SK-N-SH (cell line): Measurements from ENCODE around the gene MTRF1.

Experiments used
- CTCF ChIP-seq: fragments of 200-600 bp; sonication (generic); IDR thresholded peaks from 2 replicates; pipeline ENCODE4 v1.6.1; 2017; ENCODE audit warnings: antibody characterized with exemption, mild to moderate bottlenecking, moderate library complexity
- ELF1 ChIP-seq: IDR thresholded peaks from 2 replicates; pipeline ENCODE4 v1.4.0; 2012
- EP300 ChIP-seq, 2 experiments: IDR thresholded peaks; 2 replicates each; pipeline versions ENCODE4 v1.4.0 to v1.6.1; 2012; ENCODE audit warnings: borderline replicate concordance in 1 of 2, low read depth in 1 of 2, low read length in 1 of 2
- POLR2AphosphoS5 ChIP-seq: IDR thresholded peaks from 2 replicates; pipeline ENCODE4 v1.6.1; 2012; ENCODE audit warnings: low read depth, low read length
- RAD21 ChIP-seq: IDR thresholded peaks from 2 replicates; pipeline ENCODE4 v1.6.1; 2012; ENCODE audit warnings: mild to moderate bottlenecking, low read length
- SMC3 ChIP-seq: IDR thresholded peaks from 2 replicates; pipeline ENCODE4 v1.6.1; 2012; ENCODE audit warnings: low read depth, low read length, improper control_type of control experiment
- TAF1 ChIP-seq: IDR thresholded peaks from 2 replicates; pipeline ENCODE4 v1.6.1; 2012; ENCODE audit warnings: low read depth, mild to moderate bottlenecking, low read length, moderate library complexity, borderline replicate concordance

- TF ChIP-seq RAD21 (no peak), CTCF (no peak), TAF1 (no peak), SMC3 (no peak), ELF1 (no peak), POLR2AphosphoS5 (no peak), EP300 (IDR thresholded peaks at IDR 0.05; ENCODE audit: borderline replicate concordance in 1 of 2, low read depth in 1 of 2, low read length in 1 of 2) (no peak)
Measured at GRCh38 chr13:41296879-41297646, 33.7 kb upstream of the MTRF1 start.
